ENCODE results near the gene MBD5. TPM values are rescaled to one million over a fixed set of nuclear protein-coding genes. Genes with fewer than 3 reads are reported as not detected.
A peak's percentile ranks its signal among the peaks of the same experiment; 100 is the strongest.

Gene MBD5
- total RNA-seq, 2 donors from 2014 or later: 20.8 to 33.5 TPM

DNA sequence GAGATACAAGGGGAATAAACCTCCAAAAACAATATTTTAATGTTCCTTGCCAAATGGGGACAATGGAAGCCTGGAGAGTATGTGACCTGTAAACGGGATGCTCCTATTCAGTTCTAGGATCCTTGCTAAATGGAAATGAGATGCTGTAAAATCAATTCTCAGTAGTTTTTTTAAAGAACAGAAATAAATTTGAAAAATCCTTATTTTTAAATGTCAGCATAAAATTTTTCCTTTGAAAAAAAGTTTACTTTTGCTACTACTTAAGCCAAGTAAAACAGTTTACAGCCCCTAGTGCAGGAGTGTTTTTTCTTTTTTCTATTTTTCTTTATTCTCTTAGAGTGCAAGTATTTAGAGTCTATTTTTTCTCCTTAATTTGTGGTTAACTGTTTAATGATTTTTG is 158.8 kb downstream of the MBD5 start:
- DNase-seq (no peak), ATAC-seq (no peak)
- Histone ChIP-seq H3K27me3 (no peaks in the 10 kb centered on the region), H3K9me3 (no peaks in the 10 kb centered on the region), H3K4me1 (no peaks in the 10 kb centered on the region), H3K36me3 (replicated peaks in 1 of 2; ENCODE audit: insufficient read depth in 1 of 2, low read depth in 2 of 2) (no peaks in the 10 kb centered on the region), H3K27ac (no peak overlapping the region), H3K4me3 (no peak overlapping the region)
- intact Hi-C loops (cut with DNase I): no loop called here
- WGBS, 2 donors: 97% methylated on average over 1 of the region's 1 CpG
- TF ChIP-seq POLR2A (IDR thresholded peaks at IDR 0.05): no peak
- TF ChIP-seq, protein P1, sequence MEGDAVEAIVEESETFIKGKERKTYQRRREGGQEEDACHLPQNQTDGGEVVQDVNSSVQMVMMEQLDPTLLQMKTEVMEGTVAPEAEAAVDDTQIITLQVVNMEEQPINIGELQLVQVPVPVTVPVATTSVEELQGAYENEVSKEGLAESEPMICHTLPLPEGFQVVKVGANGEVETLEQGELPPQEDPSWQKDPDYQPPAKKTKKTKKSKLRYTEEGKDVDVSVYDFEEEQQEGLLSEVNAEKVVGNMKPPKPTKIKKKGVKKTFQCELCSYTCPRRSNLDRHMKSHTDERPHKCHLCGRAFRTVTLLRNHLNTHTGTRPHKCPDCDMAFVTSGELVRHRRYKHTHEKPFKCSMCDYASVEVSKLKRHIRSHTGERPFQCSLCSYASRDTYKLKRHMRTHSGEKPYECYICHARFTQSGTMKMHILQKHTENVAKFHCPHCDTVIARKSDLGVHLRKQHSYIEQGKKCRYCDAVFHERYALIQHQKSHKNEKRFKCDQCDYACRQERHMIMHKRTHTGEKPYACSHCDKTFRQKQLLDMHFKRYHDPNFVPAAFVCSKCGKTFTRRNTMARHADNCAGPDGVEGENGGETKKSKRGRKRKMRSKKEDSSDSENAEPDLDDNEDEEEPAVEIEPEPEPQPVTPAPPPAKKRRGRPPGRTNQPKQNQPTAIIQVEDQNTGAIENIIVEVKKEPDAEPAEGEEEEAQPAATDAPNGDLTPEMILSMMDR (IDR thresholded peaks at IDR 0.05): no peak

DNA sequence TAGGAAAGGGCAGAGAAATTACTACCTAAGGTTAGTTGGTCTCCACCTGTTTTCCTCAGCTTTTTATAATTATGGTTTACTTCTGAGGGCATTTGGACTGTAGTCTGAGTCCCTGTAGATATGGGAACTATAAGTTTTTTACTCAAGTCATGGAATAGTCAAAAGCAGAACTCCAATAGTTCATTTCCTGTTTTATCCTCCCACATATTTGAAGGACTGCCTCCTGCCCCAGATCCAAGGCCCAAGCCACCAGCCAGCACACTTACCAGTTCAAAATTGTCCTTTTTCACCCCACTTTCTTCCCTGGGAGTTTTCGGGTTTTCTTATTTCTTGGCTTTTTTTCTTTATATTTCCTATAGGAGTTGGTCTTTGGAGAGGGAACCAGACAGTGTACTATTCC is 164.1 kb downstream of the MBD5 start:
- ATAC-seq (no peak), DNase-seq (no peak)
- Histone ChIP-seq H3K4me3 (no peak overlapping the region), H3K27ac (no peak overlapping the region), H3K4me1 (no peaks in the 10 kb centered on the region), H3K36me3 (replicated peaks in 1 of 2; ENCODE audit: insufficient read depth in 1 of 2, low read depth in 2 of 2) (no peaks in the 10 kb centered on the region), H3K9me3 (no peaks in the 10 kb centered on the region), H3K27me3 (no peaks in the 10 kb centered on the region)
- WGBS, 2 donors: 89 to 96% methylated on average over 1 of the region's 1 CpG
- TF ChIP-seq, protein P1 (IDR thresholded peaks at IDR 0.05): no peak
- no peak for TF ChIP-seq POLR2A (IDR thresholded peaks at IDR 0.05)
- intact Hi-C loops (cut with DNase I): no loop called here

- Histone ChIP-seq H3K36me3 (replicated peaks in 1 of 2; ENCODE audit: insufficient read depth in 1 of 2, low read depth in 2 of 2) (no peaks in the 10 kb centered on the region), H3K4me1 (no peaks in the 10 kb centered on the region), H3K27me3 (no peaks in the 10 kb centered on the region), H3K4me3 (no peak overlapping the region), H3K9me3 (no peaks in the 10 kb centered on the region), H3K27ac (no peak overlapping the region)
- intact Hi-C loops (cut with DNase I): no loop called here
- ATAC-seq: no peak
- DNase-seq: no peak
- TF ChIP-seq POLR2A (IDR thresholded peaks at IDR 0.05): no peak
Measured at GRCh38 chr2:148194882-148195281, 174.0 kb downstream of the MBD5 start.

DNA sequence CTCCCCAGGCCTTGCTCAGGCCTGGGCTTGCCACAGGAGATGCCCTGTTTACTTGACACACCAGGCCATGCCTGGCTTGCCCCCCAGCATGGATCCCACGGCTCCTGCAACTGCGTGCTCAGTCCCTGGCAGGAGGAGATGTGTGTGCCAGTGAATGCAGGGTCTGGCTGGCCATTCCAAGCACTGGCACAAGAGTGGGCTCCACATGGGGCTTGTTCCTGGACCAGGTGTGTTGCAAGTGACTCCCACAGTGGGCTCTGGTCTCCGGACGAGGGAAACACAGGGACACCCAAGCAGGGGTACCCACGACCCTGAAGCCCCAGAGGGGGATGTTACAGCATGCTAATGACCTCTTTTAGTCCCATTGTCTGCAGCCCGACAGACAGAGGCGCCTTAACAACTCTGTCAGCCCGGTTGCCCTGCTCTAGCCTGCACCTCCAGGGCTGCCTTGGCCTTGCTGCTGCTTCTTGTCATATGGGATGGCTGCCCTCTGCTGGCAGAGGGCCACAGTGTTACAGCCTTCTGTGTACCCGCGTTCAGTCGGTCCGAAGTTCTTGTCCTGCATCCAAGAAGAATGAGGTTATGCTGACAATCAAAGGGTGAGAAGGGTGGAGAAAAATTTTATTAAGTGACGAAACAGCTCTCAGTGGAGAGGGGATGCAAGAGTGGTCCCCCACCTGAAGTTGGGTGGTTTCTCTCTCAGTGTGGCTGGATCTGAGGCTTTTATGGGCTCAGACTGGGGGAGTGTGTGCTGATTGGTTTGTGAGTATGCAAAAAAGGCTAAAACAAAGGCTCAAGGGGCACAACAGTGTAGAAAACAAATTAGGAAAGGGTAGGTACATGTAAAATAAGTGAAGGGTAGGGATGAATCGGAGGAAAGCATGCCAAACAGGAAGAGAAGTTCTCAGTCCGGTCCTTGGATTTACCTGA is 180.4 kb downstream of the MBD5 start:
- H3K27ac ChIP-seq: no peak overlapping the region
- intact Hi-C loops (cut with DNase I): no loop called here
- no peaks in the 10 kb centered on the region for H3K9me3 ChIP-seq
- no peak overlapping the region for H3K4me3 ChIP-seq
- 81 to 94% methylated on average over 9 to 15 of the region's 15 CpGs for WGBS, 2 donors
- TF ChIP-seq, protein P1 (IDR thresholded peaks at IDR 0.05): peak in 2 of 7 experiments; percentile 11 to 25
- TF ChIP-seq POLR2A (IDR thresholded peaks at IDR 0.05): no peak
- H3K36me3 ChIP-seq (replicated peaks in 1 of 2; ENCODE audit: insufficient read depth in 1 of 2, low read depth in 2 of 2): no peaks in the 10 kb centered on the region
- no peaks in the 10 kb centered on the region for H3K27me3 ChIP-seq
- ATAC-seq: no peak
- DNase-seq: peak; percentile 24 to 59 (median 34)
- H3K4me1 ChIP-seq: no peaks in the 10 kb centered on the region

- H3K4me1 ChIP-seq: no peaks in the 10 kb centered on the region
- TF ChIP-seq, protein P1 (IDR thresholded peaks at IDR 0.05): no peak
- no peak for TF ChIP-seq POLR2A (IDR thresholded peaks at IDR 0.05)
- no peak overlapping the region for H3K27ac ChIP-seq
- no peak overlapping the region for H3K4me3 ChIP-seq
- no peaks in the 10 kb centered on the region for H3K9me3 ChIP-seq
- H3K36me3 ChIP-seq (replicated peaks in 1 of 2; ENCODE audit: insufficient read depth in 1 of 2, low read depth in 2 of 2): no peaks in the 10 kb centered on the region
- no peaks in the 10 kb centered on the region for H3K27me3 ChIP-seq
- ATAC-seq (no peak), DNase-seq (no peak)
- intact Hi-C loops (cut with DNase I): no loop called here
Measured at GRCh38 chr2:148202237-148202636, 181.3 kb downstream of the MBD5 start.
